Pons (tissue), 1 donor: ENCODE results near the gene HTR3D.
A peak's percentile ranks its signal among the peaks of the same experiment; 100 is the strongest.
"Not testable (repeated sequence)": the region's sequence is repeated elsewhere in the genome, so short reads cannot be mapped to it uniquely, and the experiment has no call there.

Experiments
- DNase-seq: peaks from one replicate; pipeline ENCODE4 v3.0.0-alpha.2; 2016; ENCODE audit warnings: low spot score

The HTR3D gene

GRCh38 chr3:184031187-184031792, at the start of gene HTR3D:
Gene HTR3D (plus strand): TSS chr3:184031742. CDS start chr3:184031742, 0 bp downstream.
- DNase-seq: no peak

- no peak for DNase-seq
Observed at GRCh38 chr3:183981990-183982644, 49.4 kb upstream of the HTR3D start.

GRCh38 chr3:183984127-183984740, 47.3 kb upstream of the HTR3D start:
- no peak for DNase-seq

DNA sequence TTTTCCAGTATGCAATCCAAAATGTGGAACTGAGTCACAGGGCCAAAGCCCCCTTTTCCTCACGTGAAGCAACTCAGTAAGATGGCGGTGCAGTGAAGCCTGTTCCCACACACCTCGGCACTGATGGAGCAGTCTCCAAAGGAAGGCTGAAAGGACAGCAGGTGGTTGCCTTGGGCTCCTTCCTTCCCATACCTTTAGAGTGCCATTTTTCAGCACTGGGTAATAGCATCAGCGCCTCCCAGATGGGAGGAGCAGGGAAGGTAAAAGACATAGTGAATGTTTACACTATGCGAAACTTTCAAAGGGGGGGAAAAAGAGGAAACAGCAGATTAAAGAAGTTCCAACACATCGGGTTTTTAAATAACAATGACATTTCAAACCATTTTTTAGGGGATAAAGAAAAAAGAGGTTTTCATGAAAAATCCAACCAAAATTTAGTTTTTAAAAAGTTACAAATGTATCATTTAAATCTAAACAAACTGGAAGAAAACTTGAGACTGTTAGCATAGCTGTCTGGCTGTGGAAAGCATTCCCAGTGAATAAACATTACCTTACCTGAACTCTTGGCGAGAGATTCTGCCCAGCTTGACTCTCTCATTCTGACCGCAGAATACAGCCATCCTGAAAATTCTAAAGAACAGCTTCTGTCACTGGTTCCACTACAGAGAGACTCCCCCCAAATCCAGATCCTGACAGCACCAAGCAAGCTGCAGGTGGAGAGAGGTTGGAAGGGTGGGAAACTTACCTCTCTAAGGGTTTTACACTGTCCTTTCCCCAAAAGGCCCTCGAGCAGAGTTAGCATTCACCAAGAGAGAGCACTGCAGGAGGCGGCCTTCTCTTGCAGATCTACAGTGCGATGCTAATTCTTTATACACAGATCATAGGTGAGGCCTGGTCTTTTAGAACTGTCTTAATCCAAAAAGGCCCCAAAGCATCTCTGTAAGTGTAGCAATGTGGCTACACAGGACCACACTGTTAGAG, 46.5 kb upstream of the HTR3D start:
- DNase-seq: no peak

- no peak for DNase-seq
Observed at GRCh38 chr3:183987000-183987600, 44.4 kb upstream of the HTR3D start.

DNA sequence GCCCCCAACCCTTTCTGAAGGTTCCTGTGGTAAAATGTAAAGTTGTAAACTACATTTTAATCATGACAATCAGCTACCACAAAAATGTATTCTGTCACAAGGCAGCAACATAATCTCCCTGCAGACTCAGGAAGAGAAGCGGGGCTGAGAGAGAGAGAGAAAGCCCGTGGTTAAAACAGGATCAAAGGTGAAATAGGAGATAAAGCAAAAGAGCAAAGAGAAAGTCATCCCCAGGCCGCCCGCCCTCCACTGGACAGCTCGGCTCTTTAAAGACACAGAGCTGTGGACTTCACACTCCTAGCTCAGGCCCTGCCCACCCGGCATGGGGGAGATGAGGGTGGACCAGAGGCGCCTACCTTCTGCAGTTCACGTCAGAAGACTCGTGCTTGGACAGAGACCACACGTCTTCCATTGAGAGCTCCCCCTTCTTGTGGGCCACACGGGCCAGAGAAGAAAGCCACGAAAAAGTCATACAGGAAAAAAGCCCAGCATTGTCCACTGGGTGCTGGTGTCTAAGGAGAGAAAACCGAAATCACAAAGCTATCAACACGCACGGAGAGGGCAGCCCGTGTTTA, 43.2 kb upstream of the HTR3D start:
- no peak for DNase-seq

- DNase-seq: no peak
Observed at GRCh38 chr3:183991403-183991802, 40.1 kb upstream of the HTR3D start.

GRCh38 chr3:184001761-184002160, 29.8 kb upstream of the HTR3D start:
- DNase-seq: no peak

DNA sequence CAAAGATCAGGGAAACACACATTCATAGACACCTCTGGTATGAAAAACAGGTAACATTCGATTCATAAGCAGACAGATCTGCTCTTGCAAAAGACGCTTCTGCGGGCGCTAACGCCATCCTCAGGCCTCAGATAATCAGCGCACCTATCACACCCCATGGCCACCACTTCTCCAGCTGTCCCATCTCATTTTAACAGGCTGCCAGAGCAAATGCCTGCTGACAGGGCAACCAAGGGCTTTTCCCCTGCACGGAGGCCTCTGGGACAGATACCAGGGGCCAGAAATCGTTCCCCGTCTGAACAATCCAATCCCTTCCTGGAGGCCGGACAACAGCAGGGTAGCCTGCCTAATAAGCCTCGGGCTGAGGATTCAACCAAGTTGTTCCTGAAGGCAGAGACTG, 29.1 kb upstream of the HTR3D start:
- DNase-seq: no peak

GRCh38 chr3:184003187-184003967, 28.2 kb upstream of the HTR3D start:
- no peak for DNase-seq

DNA sequence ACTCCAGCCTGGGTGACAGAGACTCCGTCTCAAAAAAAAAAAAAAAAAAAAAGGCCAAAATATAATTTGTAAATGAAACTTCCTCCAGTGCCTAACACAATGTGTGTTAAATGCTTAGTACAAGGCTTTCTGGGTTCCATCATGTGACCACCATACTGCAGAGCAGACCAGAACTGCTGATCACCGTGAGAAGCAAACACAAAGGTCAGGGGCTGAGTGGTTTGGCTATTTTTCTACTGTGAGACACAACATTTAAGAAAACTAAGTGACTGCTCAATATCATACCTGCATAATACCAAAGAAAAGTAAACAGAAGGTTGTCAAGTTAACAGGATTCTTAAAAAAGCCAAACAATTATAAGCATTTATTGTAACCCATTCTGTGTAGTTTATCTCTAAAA, 27.1 kb upstream of the HTR3D start:
- DNase-seq: peak; percentile 44

DNA sequence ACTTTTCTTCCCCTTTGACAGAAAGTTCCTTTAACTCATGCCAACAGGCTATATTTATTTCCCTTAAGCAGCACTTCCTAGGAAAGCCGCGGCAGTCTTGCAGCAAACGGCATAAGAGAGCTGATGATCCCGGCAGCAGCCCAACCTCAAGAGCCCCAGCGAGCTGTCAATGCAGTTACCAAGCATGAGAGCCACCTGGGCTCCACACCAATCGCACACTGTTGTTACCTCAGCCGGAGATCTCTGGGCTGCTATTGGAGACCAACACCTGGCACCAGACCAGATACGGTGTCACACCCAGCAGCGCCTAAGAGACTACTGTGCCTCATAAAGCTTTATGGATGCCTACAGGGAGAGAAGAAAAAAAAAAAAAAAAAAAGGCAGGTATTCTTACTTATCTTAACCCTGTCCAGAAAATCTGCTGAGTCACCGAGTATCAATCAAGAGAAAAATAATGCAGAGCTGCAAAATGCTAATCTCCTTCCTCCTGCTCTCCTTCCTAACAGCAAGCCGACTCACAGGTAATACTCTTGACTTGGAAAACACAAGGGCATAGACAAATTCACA, 25.5 kb upstream of the HTR3D start:
- DNase-seq: peak; percentile 63

GRCh38 chr3:184007143-184007813, 24.3 kb upstream of the HTR3D start:
- not testable (repeated sequence) for DNase-seq

DNA sequence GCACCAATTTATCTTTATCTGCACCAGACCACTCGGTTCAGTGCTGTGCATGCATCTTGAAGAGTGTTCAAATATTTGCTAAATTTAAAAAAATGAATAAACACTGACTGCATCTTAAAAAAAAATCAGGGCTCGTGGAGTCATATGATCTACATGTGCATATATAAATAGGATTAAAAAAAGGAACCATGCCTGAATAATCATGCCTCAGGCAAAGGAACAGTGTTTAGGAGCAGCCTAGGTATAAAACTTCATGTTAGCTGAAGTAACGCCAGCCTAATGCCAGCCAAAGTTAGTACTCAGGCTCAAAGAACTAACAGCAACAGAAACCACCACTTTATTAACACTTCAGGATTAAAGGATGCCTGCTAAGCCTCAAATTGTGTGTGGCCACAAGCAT, 23.4 kb upstream of the HTR3D start:
- DNase-seq: no peak

- DNase-seq: no peak
Observed at GRCh38 chr3:184011230-184011876, 20.2 kb upstream of the HTR3D start.

DNA sequence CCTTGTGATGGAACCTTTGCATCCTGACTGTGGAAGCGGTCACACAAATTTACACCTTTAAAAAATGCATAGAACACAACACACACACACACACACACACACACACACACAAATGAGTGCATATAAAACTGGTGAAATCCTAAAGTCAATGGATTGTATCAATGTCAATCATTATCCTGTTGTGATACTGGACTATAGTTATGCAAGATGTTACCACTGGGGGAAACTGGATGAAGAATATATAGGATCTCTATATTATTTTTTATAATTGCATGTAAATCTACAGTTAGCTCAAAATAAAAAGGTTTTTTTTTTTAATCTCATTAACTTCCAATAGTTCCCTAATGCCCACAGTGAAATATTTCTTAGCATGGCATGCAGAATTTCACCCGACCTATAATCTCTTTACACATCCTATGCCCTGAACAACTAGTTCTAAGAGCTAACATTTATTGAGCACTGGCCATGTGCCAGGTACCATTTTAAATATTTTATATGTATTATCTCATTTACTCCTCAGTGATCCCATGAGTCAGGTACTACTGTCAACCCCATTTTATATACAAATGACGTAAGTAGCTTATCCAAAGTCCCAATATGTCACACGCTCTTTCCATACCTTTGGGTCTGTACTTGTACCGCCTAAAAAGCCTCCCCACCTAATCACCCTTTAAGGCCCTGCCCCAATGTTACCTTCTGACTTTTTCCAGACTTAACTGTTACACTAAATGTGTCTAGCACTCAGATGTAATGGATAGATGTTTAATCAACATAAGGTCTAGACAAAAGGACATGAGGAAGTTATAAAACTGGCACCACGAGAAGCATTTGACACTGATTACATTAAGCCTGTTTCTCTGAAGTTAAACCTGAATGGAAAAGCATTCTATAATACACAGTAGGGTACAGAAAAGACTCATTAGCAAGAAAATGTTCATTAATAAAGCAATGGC, 19.3 kb upstream of the HTR3D start:
- DNase-seq: no peak

DNA sequence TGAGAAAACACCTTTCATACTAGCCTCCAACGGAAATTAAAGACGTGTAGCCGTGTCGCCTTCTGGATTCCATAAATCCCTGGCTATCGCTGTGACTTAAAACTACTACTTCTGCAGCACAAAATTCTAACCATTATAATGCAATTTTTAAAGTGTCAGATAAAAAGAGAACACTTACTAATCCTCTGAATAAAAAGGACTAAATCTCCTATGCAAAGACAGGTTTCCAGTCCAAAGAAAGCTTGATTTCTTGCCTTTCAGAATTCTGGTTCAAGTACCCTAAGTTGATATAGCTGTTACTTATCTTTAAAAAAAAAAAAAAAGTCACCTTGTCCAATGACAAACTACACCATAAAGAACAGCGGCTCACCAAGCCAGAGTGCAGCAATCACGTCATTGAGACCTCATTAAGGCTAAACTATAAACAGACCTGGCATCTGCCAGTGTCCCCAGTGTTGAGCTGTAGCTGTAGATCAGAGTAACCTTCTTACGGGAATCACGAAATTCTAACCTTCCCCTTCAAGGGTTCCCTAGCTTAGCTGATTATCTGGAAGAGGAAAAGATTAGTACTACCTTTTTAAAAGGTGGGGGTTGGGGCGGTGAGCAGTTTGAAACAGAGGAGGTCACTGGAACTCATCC, 16.0 kb upstream of the HTR3D start:
- no peak for DNase-seq

DNA sequence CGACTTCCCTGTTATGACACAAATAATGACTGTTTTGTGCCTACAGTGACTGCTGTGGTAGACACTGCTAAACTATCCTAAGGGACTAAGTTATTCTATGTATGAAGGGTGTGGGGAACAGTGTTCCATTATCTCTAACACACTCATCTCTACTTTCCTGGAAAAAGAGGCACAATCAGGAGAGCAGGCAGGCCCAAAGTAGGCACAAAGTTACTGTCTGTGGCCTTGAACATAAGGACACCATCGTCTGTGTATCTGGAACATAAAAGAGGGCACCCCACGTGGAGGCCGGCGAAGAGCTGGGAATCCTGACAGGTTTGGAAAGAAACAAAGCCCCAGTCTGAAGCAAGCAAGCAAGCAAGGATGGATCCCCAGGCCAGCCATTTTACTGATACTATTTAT, 15.4 kb upstream of the HTR3D start:
- peak; percentile 54 for DNase-seq
